ENCODE results near the gene GRID2. TPM values are rescaled to one million over a fixed set of nuclear protein-coding genes. Genes with fewer than 3 reads are reported as not detected.

GRID2 gene
- total and polyA plus RNA-seq, 9 of the 15 experiments (the other 6 are each of a cell fraction or from before 2014, with no cell fraction given), result 0.04 TPM; not detected in 7

DNA sequence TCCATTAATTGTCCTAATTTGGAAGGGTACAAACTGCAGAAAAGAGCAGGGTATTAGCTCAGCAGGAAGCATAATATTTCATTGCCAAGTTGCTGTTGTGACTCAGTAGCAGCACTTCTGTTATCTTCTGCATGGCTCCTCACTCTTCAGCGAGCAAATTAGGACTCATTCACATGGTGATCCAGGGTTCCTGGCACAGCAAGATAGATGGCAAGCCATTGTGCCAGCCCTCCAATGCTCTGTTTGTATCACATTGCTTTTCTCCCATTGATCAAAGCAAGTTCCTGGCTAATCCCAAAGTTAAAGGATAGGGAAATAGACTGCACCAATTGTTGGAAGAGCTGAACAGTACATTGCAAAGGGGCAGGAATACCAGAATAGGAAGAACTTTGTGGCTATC lies 1142.3 kb downstream of the GRID2 start:
- no peak overlapping the region for H3K9ac ChIP-seq (ENCODE audit: insufficient read depth in 1 of 2, low read depth in 2 of 2, low read length in 2 of 2)
- intact Hi-C loops (cut with micrococcal nuclease) (no loop called here), in situ Hi-C loops (cut with MboI) (no loop called here)
- BruUV-seq (replicated peaks), result no TSS peak
- H3K79me2 ChIP-seq (ENCODE audit: control insufficient read depth, insufficient read depth, low read length), result no peaks in the 10 kb centered on the region
- ChIA-PET POLR2A (no interaction called here), CTCF (ENCODE audit: low intra/inter-chr PET ratio) (no interaction called here)
- H2AFZ ChIP-seq (ENCODE audit: low read depth, low read length), result no peak overlapping the region
- no peaks in the 10 kb centered on the region for H3K36me3 ChIP-seq (ENCODE audit: control insufficient read depth, insufficient read depth, low read length)
- TF ChIP-seq SRF (CRISPR knock-in tag; IDR thresholded peaks at IDR 0.05), result no peak
- no peak for TF ChIP-seq HIVEP1 (CRISPR knock-in tag; IDR thresholded peaks at IDR 0.05)
- TF ChIP-seq NR2F6 (CRISPR knock-in tag; IDR thresholded peaks at IDR 0.05), result no peak
- no peak for TF ChIP-seq ZNF766 (CRISPR knock-in tag; conservative IDR thresholded peaks at IDR 0.05)
- TF ChIP-seq, protein P1, sequence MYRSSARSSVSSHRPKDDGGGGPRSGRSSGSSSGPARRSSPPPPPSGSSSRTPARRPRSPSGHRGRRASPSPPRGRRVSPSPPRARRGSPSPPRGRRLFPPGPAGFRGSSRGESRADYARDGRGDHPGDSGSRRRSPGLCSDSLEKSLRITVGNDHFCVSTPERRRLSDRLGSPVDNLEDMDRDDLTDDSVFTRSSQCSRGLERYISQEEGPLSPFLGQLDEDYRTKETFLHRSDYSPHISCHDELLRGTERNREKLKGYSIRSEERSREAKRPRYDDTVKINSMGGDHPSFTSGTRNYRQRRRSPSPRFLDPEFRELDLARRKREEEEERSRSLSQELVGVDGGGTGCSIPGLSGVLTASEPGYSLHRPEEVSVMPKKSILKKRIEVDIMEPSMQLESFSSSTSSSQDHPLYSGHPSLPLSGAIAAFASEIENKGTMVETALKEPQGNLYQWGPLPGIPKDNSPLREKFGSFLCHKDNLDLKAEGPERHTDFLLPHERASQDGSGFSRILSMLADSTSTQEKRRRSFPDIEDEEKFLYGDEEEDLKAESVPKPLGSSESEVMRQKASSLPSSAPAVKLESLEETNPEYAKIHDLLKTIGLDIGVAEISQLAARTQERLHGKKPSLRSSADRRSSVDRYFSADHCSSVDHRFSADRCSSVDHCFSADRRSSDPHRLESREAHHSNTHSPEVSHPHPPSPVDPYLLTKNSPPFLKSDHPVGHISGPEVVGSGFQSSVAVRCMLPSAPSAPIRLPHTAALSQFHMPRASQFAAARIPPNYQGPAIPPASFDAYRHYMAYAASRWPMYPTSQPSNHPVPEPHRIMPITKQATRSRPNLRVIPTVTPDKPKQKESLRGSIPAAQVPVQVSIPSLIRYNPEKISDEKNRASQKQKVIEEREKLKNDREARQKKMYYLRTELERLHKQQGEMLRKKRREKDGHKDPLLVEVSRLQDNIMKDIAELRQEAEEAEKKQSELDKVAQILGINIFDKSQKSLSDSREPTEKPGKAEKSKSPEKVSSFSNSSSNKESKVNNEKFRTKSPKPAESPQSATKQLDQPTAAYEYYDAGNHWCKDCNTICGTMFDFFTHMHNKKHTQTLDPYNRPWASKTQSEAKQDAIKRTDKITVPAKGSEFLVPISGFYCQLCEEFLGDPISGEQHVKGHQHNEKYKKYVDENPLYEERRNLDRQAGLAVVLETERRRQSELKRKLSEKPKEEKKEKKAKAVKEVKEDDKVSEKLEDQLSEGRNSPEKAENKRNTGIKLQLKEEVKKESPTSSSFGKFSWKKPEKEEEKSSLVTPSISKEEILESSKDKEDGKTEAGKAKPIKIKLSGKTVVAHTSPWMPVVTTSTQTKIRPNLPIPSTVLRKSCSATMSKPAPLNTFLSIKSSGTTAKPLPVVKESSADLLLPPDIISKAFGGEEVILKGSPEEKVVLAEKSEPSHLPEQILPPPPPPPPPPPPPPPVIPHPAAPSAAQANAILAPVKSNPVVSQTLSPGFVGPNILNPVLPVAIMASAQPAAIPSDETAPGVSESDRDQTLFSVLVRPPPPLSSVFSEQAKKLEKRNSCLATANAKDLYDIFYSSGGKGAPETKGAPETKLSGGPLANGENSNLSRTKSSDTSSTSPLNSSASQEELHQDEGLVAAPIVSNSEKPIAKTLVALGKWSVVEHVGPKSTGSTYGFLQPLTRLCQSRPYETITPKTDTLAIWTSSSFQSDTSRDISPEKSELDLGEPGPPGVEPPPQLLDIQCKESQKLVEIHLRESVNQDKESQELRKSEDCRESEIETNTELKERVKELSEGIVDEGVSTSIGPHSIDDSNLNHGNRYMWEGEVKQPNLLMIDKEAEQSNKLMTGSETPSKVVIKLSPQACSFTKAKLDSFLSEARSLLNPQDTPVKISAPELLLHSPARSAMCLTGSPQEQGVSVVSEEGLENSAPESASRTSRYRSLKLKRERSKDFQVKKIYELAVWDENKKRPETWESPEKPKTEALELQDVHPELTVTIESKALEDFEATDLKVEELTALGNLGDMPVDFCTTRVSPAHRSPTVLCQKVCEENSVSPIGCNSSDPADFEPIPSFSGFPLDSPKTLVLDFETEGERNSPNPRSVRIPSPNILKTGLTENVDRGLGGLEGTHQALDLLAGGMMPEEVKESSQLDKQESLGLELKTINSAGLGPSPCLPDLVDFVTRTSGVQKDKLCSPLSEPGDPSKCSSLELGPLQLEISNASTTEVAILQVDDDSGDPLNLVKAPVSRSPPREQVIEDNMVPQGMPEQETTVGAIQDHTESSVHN (IDR thresholded peaks at IDR 0.05; ENCODE audit: borderline replicate concordance in 1 of 2, low read depth in 1 of 2), result no peak
- TF ChIP-seq HDAC1 (IDR thresholded peaks at IDR 0.05), result no peak
- H3K4me3 ChIP-seq, result no peak overlapping the region
- no peak for FAIRE-seq
- no peak for DNase-seq (ENCODE audit: extremely low read depth in 1 of 4, low spot score in 3 of 4)
- no peak for ATAC-seq
- 0% methylated on average over 1 of the region's 1 CpG for WGBS (ENCODE audit: insufficient coverage, low coverage, missing lambda C conversion rate)
- H3K27me3 ChIP-seq (ENCODE audit: control insufficient read depth in 2 of 2, insufficient read depth in 2 of 2, low read length in 2 of 2), result no peaks in the 10 kb centered on the region
- no peaks in the 10 kb centered on the region for H3K9me1 ChIP-seq (ENCODE audit: control insufficient read depth, insufficient read depth, low read length)
- no peaks in the 10 kb centered on the region for H4K20me1 ChIP-seq (replicated peaks; ENCODE audit: control insufficient read depth, insufficient read depth, low read length)
- no peak overlapping the region for H3K4me2 ChIP-seq (ENCODE audit: insufficient read depth, low read length)
- H3K9me3 ChIP-seq (replicated peaks; ENCODE audit: control insufficient read depth, insufficient read depth, low read depth, low read length), result no peaks in the 10 kb centered on the region; the same call in 1 of the 2 replicates
- no peak overlapping the region for H3K27ac ChIP-seq (ENCODE audit: extremely low read depth, low read depth, low read length)
- no peaks in the 10 kb centered on the region for H3K4me1 ChIP-seq (replicated peaks in 1 of 2; ENCODE audit: control insufficient read depth in 2 of 2, insufficient read depth in 2 of 2, low read length in 2 of 2)
